Stimulated activated CD4-positive, alpha-beta T cell treated with anti-CD3 and anti-CD28 coated beads, Interleukin-2, amount 100 ng/mL, for 24 hours (primary cell): Measurements from ENCODE around the gene SPRY2.

Source experiments
- DNase-seq, 2 donors: peaks; one replicate each; pipeline ENCODE4 v3.0.0-alpha.2; 2020

The SPRY2 gene

GRCh38 chr13:80312012-80312704, 28.8 kb downstream of the SPRY2 start:
- DNase-seq, result no peak

GRCh38 chr13:80309926-80310325, 31.0 kb downstream of the SPRY2 start:
- DNase-seq, result no peak

- no peak for DNase-seq
Observed at GRCh38 chr13:80307401-80307987, 33.4 kb downstream of the SPRY2 start.

GRCh38 chr13:80306337-80306972, 34.5 kb downstream of the SPRY2 start:
- DNase-seq, result no peak

- DNase-seq, result no peak
Observed at GRCh38 chr13:80305737-80306136, 35.2 kb downstream of the SPRY2 start.

- no peak for DNase-seq
Observed at GRCh38 chr13:80303225-80303811, 37.6 kb downstream of the SPRY2 start.

GRCh38 chr13:80299046-80299445, 41.9 kb downstream of the SPRY2 start:
- no peak for DNase-seq

GRCh38 chr13:80297503-80297902, 43.4 kb downstream of the SPRY2 start:
- DNase-seq, result no peak

- no peak for DNase-seq
Observed at GRCh38 chr13:80297094-80297493, 43.8 kb downstream of the SPRY2 start.

GRCh38 chr13:80296638-80297037, 44.3 kb downstream of the SPRY2 start:
- no peak for DNase-seq

- DNase-seq, result no peak
Observed at GRCh38 chr13:80290591-80290990, 50.3 kb downstream of the SPRY2 start.
